Effector memory CD4-positive, alpha-beta T cell (primary cell): ENCODE results near the gene STAC2.
A peak's percentile ranks its signal among the peaks of the same experiment; 100 is the strongest.

Source experiments
- DNase-seq, 3 donors: peaks; one replicate each; pipeline ENCODE4 v3.0.0-alpha.2; 2020
- H3K27ac ChIP-seq: 2 replicates; pipeline ENCODE4 v1.7.0; 2013; ENCODE audit warnings: mild to moderate bottlenecking, low read length, moderate library complexity; ENCODE audit not compliant: insufficient read depth, poor library complexity, severe bottlenecking
- H3K27me3 ChIP-seq: replicated peaks from 2 replicates; pipeline ENCODE4 v1.7.0; 2013; ENCODE audit warnings: mild to moderate bottlenecking, low read length; ENCODE audit not compliant: insufficient read depth, control insufficient read depth, poor library complexity, severe bottlenecking
- H3K36me3 ChIP-seq: 2 replicates; pipeline ENCODE4 v1.7.0; 2013; ENCODE audit warnings: mild to moderate bottlenecking, low read length, moderate library complexity; ENCODE audit not compliant: control insufficient read depth, insufficient read depth
- H3K4me1 ChIP-seq: 2 replicates; pipeline ENCODE4 v1.7.0; 2013; ENCODE audit warnings: low read length, mild to moderate bottlenecking; ENCODE audit not compliant: control insufficient read depth, insufficient read depth, poor library complexity, severe bottlenecking
- H3K4me3 ChIP-seq: 2 replicates; pipeline ENCODE4 v1.7.0; 2013; ENCODE audit warnings: low read length, low read depth, mild to moderate bottlenecking; ENCODE audit not compliant: insufficient read depth, poor library complexity, severe bottlenecking
- H3K9me3 ChIP-seq: 2 replicates; pipeline ENCODE4 v1.7.0; 2013; ENCODE audit warnings: mild to moderate bottlenecking, low read length, moderate library complexity; ENCODE audit not compliant: control insufficient read depth

Gene STAC2

DNA sequence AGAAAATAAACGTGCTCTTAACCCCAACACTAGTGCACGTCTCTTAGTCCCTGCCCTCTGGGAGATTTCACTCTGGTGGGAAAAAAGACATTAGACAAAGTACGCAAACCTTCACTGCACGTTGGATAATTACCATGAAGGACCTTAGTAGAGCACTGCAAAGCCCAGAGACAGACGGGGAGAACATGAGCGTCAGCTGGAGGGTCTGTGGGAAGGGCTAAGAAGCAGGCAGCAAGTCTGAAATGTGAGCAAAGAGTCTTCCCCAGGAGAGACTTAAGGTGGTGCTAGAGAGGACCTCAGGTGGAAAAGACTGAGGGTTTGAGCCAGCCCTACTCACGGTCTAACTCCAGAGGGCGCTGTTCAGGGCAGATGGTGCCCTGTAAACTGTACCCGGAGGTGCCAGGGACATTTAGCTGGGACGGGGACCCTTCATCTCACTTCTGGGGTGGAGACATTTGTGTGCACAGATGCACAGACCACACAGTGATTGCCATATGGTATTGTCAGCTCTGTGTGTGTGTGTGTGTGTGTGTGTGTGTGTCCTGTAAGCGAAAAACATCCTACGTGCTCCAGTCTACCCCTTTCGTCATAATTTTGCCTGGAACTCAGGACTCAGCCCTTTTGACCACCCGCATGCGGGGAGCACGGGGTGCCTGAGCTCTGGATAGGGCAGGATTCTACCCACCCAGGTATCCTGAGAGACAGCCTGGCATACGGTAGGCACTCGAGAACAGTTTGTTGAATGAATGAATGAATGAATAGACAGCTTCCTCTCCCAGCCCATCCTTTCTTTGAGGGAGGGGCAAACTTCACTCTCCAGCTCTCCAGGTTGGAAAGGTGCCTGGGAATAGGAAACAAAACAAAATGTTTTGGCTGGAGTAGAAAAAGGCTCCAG lies 10.1 kb upstream of the STAC2 start:
- no peak overlapping the region for H3K4me3 ChIP-seq
- H3K9me3 ChIP-seq, result no peaks in the 10 kb centered on the region
- peak; percentile 8 to 25 (median 23) for DNase-seq
- no peak overlapping the region for H3K27ac ChIP-seq
- H3K36me3 ChIP-seq, result no peaks in the 10 kb centered on the region
- no peaks in the 10 kb centered on the region for H3K27me3 ChIP-seq
- H3K4me1 ChIP-seq, result peaks cover 30% of the 10 kb centered on the region

DNA sequence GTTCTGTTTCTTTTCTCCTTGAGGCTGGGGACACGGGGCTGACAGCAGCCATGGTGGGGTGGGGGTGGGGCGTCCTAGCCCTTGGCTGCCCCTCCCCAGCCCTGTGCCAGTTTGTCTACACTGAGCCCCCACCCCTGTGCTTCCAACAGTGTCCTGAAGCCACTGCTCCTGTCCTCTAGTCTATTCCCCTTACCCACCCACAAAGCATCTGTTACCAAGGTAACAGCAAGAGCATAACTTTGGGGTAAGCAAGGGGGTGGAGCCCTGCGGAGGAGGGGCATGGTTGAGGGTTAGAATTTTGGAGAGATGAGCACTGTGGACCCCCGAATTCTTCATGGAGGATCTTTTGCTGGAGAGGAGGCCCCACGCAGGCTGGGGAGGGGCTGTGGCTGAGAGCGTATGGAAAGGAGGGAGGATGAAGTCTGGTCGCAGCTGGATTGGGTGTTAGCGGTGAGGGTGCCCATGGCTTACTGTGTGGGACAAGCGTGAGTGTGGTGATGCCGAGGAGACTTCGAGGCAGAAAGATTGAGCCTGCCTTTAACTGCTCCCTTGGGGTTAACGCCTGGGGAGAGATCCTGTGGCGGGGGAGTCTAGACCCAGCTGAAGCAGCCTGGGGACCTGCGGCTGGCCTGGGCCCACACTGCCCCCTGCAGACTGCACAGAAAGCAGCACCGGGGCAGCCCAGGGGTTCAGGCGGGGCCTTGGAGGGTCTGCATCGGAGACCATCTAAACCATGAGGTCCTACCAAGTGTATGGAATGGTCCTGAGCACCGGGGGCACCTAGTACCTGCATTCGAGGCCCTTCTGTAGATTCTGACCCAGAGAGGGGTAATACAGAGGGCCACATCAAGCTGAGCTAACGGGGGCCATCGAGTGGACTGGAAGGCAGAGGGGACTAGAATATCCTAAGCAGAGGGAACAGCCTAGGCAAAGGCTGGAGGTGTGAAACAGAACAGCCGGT lies 6.1 kb upstream of the STAC2 start:
- H3K4me3 ChIP-seq, result no peak overlapping the region
- DNase-seq, result peak; percentile 20 to 43 (median 31)
- H3K27ac ChIP-seq, result no peak overlapping the region
- H3K4me1 ChIP-seq, result peaks cover 13% of the 10 kb centered on the region
- no peaks in the 10 kb centered on the region for H3K9me3 ChIP-seq
- H3K27me3 ChIP-seq, result peaks cover 6% of the 10 kb centered on the region
- H3K36me3 ChIP-seq, result no peaks in the 10 kb centered on the region

DNA sequence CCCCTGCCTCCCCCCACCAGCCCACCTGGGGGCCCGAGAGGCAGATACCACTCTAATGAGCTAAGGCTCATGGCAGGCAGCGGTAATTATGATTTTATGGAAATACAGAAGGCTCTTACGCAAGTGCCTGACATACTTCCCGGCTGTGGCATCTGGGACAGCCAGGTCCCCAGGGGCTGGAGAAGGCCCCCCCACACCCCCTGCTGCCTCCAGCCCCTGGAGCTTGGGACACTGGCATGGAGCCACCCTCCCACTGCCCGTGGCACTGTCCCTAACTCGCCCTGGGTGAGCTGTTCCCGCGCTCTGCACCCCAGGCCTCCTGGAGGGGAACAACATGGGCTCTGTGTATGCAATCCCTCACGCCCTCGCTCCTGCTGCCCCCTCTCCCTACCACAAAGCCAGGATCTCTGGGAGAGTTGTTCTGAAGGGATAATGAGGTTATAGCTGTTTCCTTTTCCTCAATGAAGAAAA lies 5.4 kb upstream of the STAC2 start:
- peaks cover 11% of the 10 kb centered on the region for H3K27me3 ChIP-seq
- no peaks in the 10 kb centered on the region for H3K36me3 ChIP-seq
- H3K4me3 ChIP-seq, result no peak overlapping the region
- DNase-seq, result no peak
- no peak overlapping the region for H3K27ac ChIP-seq
- H3K9me3 ChIP-seq, result no peaks in the 10 kb centered on the region
- peaks cover 12% of the 10 kb centered on the region for H3K4me1 ChIP-seq

DNA sequence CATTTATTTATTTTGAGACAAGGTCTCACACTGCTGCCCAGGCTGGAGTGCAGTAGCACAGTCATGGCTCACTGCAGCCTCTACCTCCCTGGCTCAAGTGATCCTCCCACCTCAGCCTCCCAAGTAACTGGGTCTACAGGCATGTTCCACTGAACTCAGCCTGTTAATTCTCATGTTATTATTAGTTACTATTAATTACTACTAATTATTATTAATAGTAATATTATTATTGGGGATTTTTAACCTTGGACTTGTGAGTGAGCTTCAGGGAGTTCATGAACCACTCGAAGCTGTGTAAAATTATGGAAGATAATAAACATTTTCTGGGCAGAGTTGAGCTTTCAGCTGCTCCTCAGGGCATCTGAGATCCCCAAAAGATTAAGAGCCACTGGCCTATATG lies 4.6 kb upstream of the STAC2 start:
- H3K27ac ChIP-seq, result no peak overlapping the region
- no peaks in the 10 kb centered on the region for H3K36me3 ChIP-seq
- no peak for DNase-seq
- H3K4me3 ChIP-seq, result no peak overlapping the region
- H3K27me3 ChIP-seq, result peaks cover 19% of the 10 kb centered on the region
- H3K9me3 ChIP-seq, result no peaks in the 10 kb centered on the region
- peaks cover 10% of the 10 kb centered on the region for H3K4me1 ChIP-seq

DNA sequence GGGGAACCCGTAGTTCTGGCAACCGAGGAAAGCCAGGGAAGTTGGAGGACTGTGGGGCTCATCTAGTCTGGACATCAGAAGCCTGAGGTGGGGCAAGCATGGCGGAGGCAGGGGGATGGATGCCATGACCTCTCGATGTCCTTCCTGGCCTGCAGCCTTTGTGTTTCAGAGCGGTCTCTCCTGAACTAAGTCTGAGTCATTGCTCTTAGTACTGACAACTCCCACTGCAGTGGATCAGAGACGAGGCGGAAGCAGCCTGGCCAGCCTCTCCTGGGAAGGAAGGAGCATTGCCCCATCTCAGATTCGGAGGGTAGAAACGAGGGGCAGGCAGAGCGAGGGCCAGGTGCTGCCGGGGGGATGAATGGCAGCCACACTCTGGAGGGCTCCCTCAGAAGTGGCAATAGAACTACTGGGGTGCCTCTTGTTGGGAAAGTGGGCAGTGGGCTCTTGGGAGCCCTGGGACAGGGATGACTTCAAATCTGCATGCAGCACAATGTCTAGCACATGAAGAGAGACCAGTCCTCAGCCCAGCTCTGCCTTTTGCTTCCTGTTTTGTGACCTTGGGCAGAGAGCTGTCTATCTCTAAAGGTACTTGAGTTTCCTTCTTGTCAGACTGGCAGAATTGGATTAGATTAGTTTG lies 3.6 kb upstream of the STAC2 start:
- Histone ChIP-seq H3K4me1 (peaks cover 19% of the 10 kb centered on the region), H3K36me3 (no peaks in the 10 kb centered on the region), H3K4me3 (no peak overlapping the region), H3K27me3 (peaks cover 28% of the 10 kb centered on the region), H3K9me3 (no peaks in the 10 kb centered on the region), H3K27ac (no peak overlapping the region)
- DNase-seq, result no peak

DNA sequence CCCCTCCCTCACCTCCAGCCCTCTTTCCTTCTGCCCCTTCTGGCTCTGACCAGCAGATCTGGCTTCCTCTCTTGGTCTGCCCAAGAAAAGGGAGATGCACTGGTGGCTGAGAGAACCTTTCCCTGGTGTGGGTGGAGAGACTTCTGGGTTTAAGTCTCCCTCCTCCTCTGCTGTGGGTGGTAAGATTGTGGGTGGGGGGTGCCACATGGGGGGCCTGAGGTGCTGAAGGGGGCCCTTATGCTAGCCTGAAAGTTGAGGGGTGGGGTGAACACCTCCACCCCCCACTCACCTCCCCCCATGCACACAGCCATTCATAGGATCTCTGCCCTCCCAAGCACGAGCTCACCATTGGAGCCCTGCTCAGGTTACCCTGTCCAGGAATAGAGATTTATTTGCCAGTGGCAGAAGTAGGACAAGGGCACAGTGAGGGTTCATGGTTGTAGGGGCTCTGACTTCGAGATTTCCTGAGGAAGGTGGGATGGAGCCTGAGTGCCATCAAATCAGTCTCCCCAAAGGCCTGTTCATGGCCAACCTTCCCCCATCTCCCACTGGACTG lies 1.7 kb upstream of the STAC2 start:
- H3K36me3 ChIP-seq, result no peaks in the 10 kb centered on the region
- H3K9me3 ChIP-seq, result no peaks in the 10 kb centered on the region
- H3K27ac ChIP-seq, result no peak overlapping the region
- peaks cover 19% of the 10 kb centered on the region for H3K4me1 ChIP-seq
- H3K4me3 ChIP-seq, result no peak overlapping the region
- peaks cover 33% of the 10 kb centered on the region for H3K27me3 ChIP-seq
- DNase-seq, result no peak

DNA sequence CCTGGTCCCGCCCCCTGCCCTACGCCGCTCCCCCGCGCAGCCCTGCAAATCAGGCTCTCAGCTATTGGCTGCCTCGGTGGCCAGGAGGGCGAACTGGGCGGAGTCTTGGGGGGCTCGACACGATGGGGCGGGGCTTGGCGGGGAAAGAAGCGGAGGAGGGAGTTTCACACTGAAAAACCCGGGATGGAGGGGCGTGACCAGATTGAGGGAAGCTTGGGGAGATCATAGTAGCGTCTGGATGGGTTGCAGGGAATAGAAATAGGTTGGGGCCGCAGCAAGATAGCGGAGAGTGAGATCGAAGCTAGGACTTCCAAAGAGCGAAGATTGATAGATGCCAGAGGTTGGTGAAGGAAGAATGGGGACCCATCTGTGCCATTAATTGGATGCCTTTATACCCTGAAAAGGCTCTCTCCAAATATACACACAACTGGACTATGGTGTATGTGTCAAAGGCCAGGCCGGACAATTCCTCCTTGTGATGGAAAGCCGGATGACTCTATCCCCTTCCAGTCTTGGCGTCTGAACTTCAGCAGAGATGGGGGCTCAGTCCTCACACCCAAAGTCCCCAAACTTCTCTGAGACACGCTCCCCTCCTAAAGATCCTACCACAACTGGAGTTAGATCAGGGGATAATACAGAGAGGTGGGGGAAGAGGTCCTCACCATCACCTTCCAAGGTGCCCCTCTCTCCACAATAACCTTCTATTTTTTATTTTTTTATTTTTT lies 376 bp upstream of the STAC2 start:
- peaks cover 15% of the 10 kb centered on the region for H3K4me1 ChIP-seq
- H3K4me3 ChIP-seq, result peak overlapping the region; percentile 13
- peaks cover 33% of the 10 kb centered on the region for H3K27me3 ChIP-seq
- no peak overlapping the region for H3K27ac ChIP-seq
- peak in 2 of 3 donors; percentile 18 to 32 for DNase-seq
- H3K36me3 ChIP-seq, result no peaks in the 10 kb centered on the region
- H3K9me3 ChIP-seq, result no peaks in the 10 kb centered on the region

DNA sequence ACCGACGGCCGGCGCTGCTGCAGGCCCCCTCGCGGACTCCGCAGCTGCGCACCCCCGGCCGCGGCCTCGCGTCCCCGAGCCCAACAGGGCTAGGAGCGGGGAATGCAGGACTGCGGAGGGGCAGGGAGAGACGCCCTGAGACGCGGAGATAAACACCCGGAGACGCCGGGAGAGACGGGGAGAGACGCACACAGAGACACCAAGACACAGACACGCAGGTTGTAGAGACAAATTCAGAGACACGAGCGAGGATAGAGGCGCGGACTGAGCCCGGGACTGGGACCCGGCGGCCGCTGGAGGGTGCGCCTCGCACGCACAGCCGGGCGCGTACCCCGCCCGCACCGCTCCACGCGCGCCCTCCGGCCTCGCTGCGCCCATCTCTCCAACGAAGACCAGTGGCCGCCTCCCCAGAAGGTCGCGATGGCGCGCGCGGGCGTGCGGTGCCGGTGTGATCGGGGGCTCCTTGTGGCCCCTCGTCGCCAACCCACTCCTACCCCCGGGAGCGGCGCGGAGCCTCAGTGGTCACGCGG lies 902 bp downstream of the STAC2 start:
- H3K27me3 ChIP-seq, result peaks cover 33% of the 10 kb centered on the region
- peaks cover 15% of the 10 kb centered on the region for H3K4me1 ChIP-seq
- H3K9me3 ChIP-seq, result no peaks in the 10 kb centered on the region
- no peaks in the 10 kb centered on the region for H3K36me3 ChIP-seq
- DNase-seq, result no peak
- H3K4me3 ChIP-seq, result peak overlapping the region; percentile 41
- no peak overlapping the region for H3K27ac ChIP-seq
